Mononuclear cell (primary cell): ENCODE measurements around the gene KIAA1328. TPM values are rescaled to one million over a fixed set of nuclear protein-coding genes. Genes with fewer than 3 reads are reported as not detected.
"Not testable (repeated sequence)": the region's sequence is repeated elsewhere in the genome, so short reads cannot be mapped to it uniquely, and the experiment has no call there.

ENCODE experiments used
- H3K27me3 ChIP-seq: 2 replicates; pipeline ENCODE4 v1.6.0; 2011; ENCODE audit warnings: low read length, control low read depth; ENCODE audit not compliant: insufficient read depth
- H3K4me1 ChIP-seq: 2 replicates; pipeline ENCODE4 v1.5.1; 2011; ENCODE audit warnings: mild to moderate bottlenecking, low read length, control low read depth; ENCODE audit not compliant: insufficient read depth
- H3K4me3 ChIP-seq: 2 replicates; pipeline ENCODE4 v1.5.1; 2011; ENCODE audit warnings: mild to moderate bottlenecking, low read length, moderate library complexity
- H3K9me3 ChIP-seq: 2 replicates; pipeline ENCODE4 v1.5.1; 2011; ENCODE audit warnings: low read depth, mild to moderate bottlenecking, control low read depth, low read length
- total RNA-seq: library from RNA; depleted of rRNA; stranded (reverse); fragments of >200 nt; gene quantifications from one replicate; pipeline ENCODE4 v1.2.3, GENCODE V29; 2012

The KIAA1328 gene
- total RNA-seq, 1 donor = 11.8 TPM

DNA sequence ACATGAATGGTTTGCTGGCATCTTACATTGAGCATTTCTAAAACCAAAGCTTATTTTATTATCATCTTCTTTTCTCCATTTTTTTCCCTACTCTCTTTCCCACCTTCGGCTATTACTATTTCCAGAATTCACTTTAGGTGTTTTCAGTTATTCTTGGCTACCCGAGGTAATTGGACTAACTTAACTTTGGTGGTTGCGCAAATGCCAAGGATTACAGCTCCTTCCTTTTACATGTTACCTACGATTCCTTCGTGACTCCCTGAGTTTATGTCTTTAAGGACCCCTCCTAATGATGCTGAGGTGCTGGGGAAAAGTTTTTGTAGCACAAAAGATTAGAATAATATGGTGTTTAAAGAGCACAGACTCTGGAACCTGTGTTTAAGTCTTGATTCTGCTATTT is 14.3 kb downstream of the KIAA1328 start:
- H3K4me3 ChIP-seq = no peak overlapping the region
- no peaks in the 10 kb centered on the region for H3K4me1 ChIP-seq
- H3K27me3 ChIP-seq = no peaks in the 10 kb centered on the region
- no peaks in the 10 kb centered on the region for H3K9me3 ChIP-seq

- Histone ChIP-seq H3K4me1 (no peaks in the 10 kb centered on the region), H3K4me3 (no peak overlapping the region), H3K9me3 (no peaks in the 10 kb centered on the region), H3K27me3 (no peaks in the 10 kb centered on the region)
These were observed 14.9 kb downstream of the KIAA1328 start for GRCh38 chr18:36843784-36844183.

DNA sequence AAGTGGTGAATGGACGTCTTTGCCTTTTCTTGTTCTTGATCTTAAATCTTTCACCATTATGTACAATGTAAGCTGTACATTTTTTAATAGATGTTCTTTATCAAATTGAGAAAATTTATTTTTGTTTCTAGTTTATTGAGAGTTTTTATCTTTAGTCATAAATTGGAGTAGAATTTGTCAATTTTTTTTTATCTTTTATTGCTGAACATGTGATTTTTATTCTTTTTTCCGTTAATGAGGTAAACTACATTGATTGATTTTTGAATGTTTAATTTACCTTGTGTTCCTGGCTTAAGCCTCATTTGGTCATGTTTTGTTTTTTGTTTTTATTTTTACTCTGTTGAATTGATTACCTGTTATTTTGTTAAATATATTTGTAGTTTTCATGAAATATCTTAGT is 19.7 kb downstream of the KIAA1328 start:
- H3K27me3 ChIP-seq = no peaks in the 10 kb centered on the region
- peaks cover 19% of the 10 kb centered on the region for H3K9me3 ChIP-seq
- H3K4me3 ChIP-seq = no peak overlapping the region
- no peaks in the 10 kb centered on the region for H3K4me1 ChIP-seq

DNA sequence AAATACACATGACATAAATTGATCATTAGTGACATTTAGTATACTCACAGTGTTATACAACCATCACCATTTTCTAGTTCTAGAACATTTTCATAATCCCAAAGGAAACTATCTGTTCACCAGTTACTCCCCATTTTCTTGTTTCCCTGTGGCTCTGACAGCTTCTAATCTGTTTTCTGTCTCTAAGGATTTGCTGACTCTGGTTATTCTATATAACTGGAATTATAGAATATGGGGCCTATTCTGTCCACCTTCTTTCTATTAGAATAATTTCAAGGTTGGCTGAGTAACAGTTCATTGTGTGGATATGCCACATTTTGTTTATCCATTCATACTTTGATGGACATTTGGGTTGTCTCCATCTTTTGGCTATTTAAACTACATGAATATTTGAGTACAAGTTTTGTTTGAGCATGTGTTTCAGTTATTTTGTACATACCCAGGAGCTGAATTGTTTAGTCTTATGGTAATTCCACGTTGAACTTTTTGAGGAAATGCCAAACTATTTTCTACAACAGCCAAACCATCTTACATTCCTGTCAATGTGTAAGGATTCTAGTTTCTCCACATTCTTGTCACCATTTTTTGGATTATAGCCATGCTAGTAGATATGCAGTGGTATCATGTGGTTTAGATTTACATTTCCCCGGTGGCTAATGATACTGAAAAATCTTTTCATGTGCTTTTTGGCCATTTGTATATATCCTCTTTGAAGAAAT is 20.5 kb downstream of the KIAA1328 start:
- no peaks in the 10 kb centered on the region for H3K27me3 ChIP-seq
- H3K4me3 ChIP-seq = no peak overlapping the region
- H3K4me1 ChIP-seq = no peaks in the 10 kb centered on the region
- H3K9me3 ChIP-seq = peaks cover 19% of the 10 kb centered on the region

DNA sequence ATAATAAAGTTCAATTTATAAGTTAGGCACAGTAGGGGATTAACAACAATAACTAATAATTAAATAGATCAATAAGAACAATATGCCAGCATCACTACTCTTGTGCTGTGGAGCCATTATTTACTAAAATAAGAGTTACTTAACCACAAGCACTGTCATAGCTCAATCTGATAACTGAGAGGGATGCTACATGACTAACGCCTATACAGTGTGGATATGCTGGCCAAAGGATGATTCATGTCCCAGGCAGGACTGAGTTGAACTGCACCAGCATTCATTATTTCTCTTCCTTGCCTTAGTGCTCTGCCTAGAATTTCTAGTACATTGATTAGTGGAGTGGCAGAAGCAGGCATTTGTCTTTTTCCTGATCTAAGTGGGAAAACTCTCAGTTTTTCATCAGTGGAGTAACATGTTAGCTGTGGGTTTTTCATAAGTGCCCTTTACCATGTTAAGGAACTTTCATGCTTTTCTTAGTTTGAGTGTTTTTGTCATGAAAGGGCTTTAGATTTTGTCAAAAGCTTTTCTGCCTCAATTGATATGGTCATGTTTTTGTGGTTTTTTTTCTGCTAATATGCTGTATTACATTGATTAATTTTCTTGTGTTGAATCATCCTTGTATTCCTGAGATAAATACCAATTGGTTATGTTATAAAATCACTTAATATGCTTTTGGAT is 21.7 kb downstream of the KIAA1328 start:
- Histone ChIP-seq H3K4me1 (no peaks in the 10 kb centered on the region), H3K4me3 (no peak overlapping the region), H3K9me3 (peaks cover 19% of the 10 kb centered on the region), H3K27me3 (no peaks in the 10 kb centered on the region)

DNA sequence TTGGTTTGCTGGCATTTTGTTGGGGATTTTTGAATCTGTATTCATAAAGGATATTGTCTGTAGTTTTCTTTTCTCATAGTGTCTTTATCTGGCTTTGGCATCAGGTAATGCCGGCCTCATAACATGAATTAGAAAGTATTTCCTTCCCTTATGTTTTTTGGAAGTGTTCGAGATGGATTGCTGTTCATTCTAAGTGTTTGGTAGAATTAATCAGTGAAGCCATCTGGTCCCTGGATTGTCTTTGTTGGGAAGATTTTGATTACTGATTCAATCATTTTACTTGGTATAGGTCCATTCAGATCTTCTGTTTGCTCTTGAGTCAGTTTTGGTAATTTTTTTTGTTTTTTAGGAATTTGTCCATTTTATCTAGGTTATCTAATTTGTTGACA is 22.3 kb downstream of the KIAA1328 start:
- Histone ChIP-seq H3K4me3 (no peak overlapping the region), H3K4me1 (no peaks in the 10 kb centered on the region)

GRCh38 chr18:36856815-36857214 is 27.9 kb downstream of the KIAA1328 start:
- H3K27me3 ChIP-seq = no peaks in the 10 kb centered on the region
- H3K4me3 ChIP-seq = no peak overlapping the region
- peaks cover 9% of the 10 kb centered on the region for H3K9me3 ChIP-seq
- no peaks in the 10 kb centered on the region for H3K4me1 ChIP-seq

More for the DNA sequence above, 22.3 kb downstream of the KIAA1328 start:
- H3K27me3 ChIP-seq = no peaks in the 10 kb centered on the region
- H3K9me3 ChIP-seq = peaks cover 19% of the 10 kb centered on the region

DNA sequence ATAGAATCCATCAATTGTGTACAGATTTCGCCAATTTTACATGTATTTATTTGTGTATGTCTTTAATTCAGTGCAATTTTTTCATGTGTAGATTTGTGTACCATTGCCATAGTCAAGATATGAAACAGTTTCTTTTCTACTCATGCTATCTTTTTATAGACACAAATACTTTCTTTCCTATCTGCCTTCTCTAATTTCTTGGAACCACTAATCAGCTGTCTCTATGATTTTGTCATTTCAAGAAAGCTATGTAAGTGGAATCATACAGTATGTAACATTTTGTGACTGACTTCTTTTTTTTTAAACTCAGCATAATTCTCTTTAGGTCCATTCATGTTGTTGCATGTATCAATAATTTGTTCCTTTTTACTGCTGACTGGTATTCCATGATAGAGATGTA is 33.3 kb downstream of the KIAA1328 start:
- Histone ChIP-seq H3K4me1 (no peaks in the 10 kb centered on the region), H3K27me3 (no peaks in the 10 kb centered on the region), H3K9me3 (no peaks in the 10 kb centered on the region), H3K4me3 (no peak overlapping the region)

GRCh38 chr18:36867056-36867455 is 38.1 kb downstream of the KIAA1328 start:
- Histone ChIP-seq H3K9me3 (no peaks in the 10 kb centered on the region), H3K27me3 (no peaks in the 10 kb centered on the region), H3K4me3 (no peak overlapping the region), H3K4me1 (no peaks in the 10 kb centered on the region)

- H3K9me3 ChIP-seq = no peaks in the 10 kb centered on the region
- no peaks in the 10 kb centered on the region for H3K4me1 ChIP-seq
- no peak overlapping the region for H3K4me3 ChIP-seq
- no peaks in the 10 kb centered on the region for H3K27me3 ChIP-seq
These were observed 42.9 kb downstream of the KIAA1328 start for GRCh38 chr18:36871801-36872200.

DNA sequence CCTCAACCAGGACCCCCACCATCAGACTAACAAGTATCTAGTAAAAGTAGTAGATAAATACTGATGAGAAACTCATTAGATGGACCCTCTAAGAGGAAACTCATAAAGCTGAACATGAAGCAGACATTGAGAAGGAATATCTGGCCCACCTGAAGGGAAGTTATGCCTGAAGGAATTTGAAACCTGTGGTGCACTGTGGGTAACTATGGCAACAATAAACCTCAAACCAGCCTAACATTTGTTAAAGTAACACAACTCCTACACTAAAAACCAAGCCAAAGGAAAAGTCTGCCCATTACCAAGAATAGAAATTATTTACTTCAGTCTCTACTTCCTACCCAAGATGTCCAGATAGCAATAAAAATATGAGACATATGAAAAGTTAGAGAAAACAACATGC is 43.4 kb downstream of the KIAA1328 start:
- Histone ChIP-seq H3K27me3 (no peaks in the 10 kb centered on the region), H3K4me3 (no peak overlapping the region), H3K9me3 (no peaks in the 10 kb centered on the region), H3K4me1 (no peaks in the 10 kb centered on the region)

- H3K4me1 ChIP-seq, H3K27me3 ChIP-seq, H3K4me3 ChIP-seq, H3K9me3 ChIP-seq: not testable (repeated sequence)
These were observed 44.9 kb downstream of the KIAA1328 start for GRCh38 chr18:36873826-36874225.

GRCh38 chr18:36879796-36880195 is 50.9 kb downstream of the KIAA1328 start:
- not testable (repeated sequence) for H3K9me3 ChIP-seq, H3K27me3 ChIP-seq

DNA sequence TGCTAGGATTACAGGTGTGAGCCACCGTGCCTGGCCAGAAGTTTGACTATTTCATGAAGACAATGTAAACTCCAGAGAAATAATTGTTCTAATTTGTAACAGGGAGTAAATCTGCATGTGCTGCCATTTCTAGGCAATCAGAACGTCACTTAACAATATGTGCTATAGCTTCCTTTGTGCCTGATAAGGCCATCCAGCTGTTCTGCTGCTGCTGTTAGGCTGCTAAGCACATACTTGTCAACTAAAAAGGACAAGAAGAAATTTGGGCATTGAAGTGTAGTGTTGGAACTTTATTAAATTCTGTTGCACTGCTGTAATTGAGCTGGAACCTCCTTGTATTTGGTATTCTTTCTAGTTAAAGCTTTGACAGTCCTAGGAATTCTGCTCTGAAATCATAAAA is 57.1 kb downstream of the KIAA1328 start:
- Histone ChIP-seq H3K9me3 (no peaks in the 10 kb centered on the region), H3K27me3 (no peaks in the 10 kb centered on the region), H3K4me3 (no peak overlapping the region), H3K4me1 (no peaks in the 10 kb centered on the region)

More at GRCh38 chr18:36879796-36880195, 50.9 kb downstream of the KIAA1328 start:
- H3K4me3 ChIP-seq, H3K4me1 ChIP-seq: not testable (repeated sequence)

- Histone ChIP-seq H3K4me1 (no peaks in the 10 kb centered on the region), H3K4me3 (no peak overlapping the region), H3K27me3 (no peaks in the 10 kb centered on the region), H3K9me3 (no peaks in the 10 kb centered on the region)
These were observed 58.2 kb downstream of the KIAA1328 start for GRCh38 chr18:36887114-36887513.

DNA sequence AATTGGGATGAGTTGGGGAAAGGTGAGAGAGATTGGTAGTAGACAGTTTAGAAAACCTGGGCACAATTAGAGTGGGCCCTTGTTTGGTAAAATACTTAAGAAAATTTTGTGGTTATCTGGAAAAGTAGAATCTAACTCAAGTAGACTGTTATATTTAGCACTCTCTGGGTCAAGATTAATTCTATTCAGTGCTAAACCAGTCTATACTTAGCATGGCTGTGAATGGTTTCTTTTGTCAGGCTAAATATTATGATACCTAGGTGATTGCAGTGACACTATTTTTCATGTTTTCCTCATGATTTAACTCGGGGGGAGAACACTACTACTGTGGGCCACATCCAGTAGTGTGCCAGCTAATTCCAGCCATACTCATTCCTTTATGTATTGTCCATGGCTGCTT is 58.9 kb downstream of the KIAA1328 start:
- Histone ChIP-seq H3K4me1 (no peaks in the 10 kb centered on the region), H3K9me3 (no peaks in the 10 kb centered on the region), H3K4me3 (no peak overlapping the region), H3K27me3 (no peaks in the 10 kb centered on the region)
